Smooth muscle cell of the umbilical artery (primary cell): ENCODE data around the gene ZNF529. TPM values are rescaled to one million over a fixed set of nuclear protein-coding genes. Genes with fewer than 3 reads are reported as not detected.

ENCODE experiments used
- total RNA-seq: library from RNA; depleted of rRNA; stranded (reverse); fragments of >200 nt; gene quantifications from 2 replicates; pipeline ENCODE4 v1.2.3, GENCODE V29; 2014

Gene ZNF529
- total RNA-seq: 11.0 and 13.8 TPM in 2 replicates

DNA sequence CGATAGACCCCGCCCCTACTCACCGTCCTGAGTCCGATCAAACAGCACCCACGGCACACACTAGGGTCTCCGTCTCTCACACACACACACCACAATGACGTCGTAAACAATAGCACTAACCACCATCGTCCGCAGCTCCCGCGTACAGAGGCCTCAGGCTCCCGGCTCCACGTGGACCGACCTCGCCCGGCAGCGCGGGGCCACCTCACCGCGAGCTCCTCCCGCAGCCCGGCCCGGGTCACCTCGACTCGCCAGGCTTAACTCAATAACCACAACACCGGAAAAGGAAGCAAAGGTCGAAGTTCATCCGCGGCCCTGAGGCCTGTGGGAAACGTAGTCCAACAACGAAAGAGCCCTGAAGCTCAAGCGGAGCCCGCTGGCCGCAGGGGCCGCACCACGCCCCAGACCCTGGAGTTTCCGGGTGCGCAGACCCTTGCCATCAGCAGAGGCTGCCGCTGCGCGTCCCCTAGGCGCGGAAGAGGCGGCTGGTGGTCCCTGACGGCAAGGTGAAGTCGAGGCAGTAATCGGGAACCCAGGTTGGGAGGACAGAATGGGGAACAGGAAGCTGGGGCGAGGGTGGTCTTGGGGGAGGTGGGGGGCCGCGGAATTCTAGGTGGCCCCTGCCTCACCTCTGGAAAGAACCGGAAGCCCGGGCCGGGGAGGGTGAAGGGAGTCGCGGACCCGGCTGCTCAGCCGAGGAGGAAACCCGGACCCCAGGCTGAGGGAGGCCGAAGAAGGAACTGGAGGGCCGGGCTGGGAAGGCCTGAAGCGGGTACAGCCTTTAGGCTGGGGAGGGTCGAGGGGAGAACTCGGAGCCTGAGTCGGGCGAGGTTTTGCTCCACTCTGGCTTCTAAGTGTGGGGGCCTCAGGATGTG lies at the start of gene ZNF529:
ZNF529 (minus strand) TSS at position 273 of the 875 bp plus-strand sequence. CDS start 946 bp downstream, outside the sequence.

DNA sequence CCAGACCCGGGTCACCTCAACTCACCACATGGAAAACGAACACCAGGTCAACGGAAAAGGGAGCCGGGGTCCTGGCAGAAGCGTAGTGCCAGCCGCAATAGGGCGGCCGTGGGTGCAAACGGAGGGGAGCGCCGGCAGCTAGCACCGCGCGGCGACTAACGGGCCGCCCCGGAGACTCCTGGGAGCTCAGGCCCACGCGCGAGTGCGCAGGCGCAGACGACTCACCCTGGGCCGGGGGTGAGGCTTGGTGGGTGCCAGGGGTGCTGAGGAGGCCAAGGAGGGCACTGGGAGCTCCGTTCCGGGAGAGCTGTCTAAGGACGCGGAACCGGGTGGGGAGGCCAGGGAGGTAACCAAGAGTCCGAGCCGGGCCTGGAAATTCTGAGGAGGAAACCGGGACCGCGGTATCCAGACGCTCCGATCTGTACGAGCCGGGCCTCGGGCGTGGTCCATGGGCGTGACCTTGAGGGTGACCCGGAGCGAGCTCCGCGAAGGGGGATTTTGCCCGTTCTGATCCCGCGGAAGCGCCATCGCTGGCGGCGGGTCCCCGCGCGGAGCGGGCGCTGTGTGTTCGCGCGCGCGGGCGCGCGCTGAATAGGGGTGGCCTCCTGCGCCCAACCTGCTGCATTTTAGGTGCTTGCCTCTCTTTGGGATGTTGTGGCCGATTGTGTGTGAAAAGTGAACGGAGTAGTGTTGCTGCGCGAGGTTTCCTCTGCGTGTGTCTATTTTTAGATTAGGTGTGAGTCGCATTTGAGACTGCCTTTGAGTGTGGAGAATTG lies 32.2 kb upstream of the ZNF529 start, which contains the start of gene ZNF382:
ZNF382 (plus strand) TSS at position 213 of the 776 bp plus-strand sequence. CDS start 4,602 bp downstream, outside the sequence.

GRCh38 chr19:36528194-36528920 lies 44.7 kb downstream of the ZNF529 start, which contains the start of gene ZNF260:
ZNF260 (minus strand) TSS chr19:36528271; CDS start chr19:36515238, 13,033 bp downstream.

Other genes starting within 250 kb of the ZNF529 start
- gene ZFP14, start 194.1 kb downstream of the ZNF529 start, total RNA-seq: 2.6 and 5.0 TPM in 2 replicates
- 7.4 and 8.0 TPM in 2 replicates for gene ZFP82, start 154.6 kb downstream of the ZNF529 start, total RNA-seq
- 10.1 and 11.4 TPM in 2 replicates for gene ZNF566, start 83.7 kb downstream of the ZNF529 start, total RNA-seq
- 13.4 and 14.2 TPM in 2 replicates for gene ZNF260, start 45.0 kb downstream of the ZNF529 start, total RNA-seq
- gene ZNF382, start 32.0 kb upstream of the ZNF529 start, total RNA-seq: 6.7 and 8.6 TPM in 2 replicates
- gene ZNF461, start 93.5 kb upstream of the ZNF529 start, total RNA-seq: 11.8 and 18.1 TPM in 2 replicates
- 5.3 and 8.1 TPM in 2 replicates for gene ZNF567, start 114.3 kb upstream of the ZNF529 start, total RNA-seq
- 5.0 and 7.5 TPM in 2 replicates for gene ZNF850, start 199.5 kb upstream of the ZNF529 start, total RNA-seq